HG03139 (cell line): ENCODE measurements around the gene AFM.
A peak's percentile ranks its signal among the peaks of the same experiment; 100 is the strongest.

ENCODE experiments used
- ATAC-seq: cut with Tn5 transposase; IDR thresholded peaks from one replicate; pipeline ENCODE4 v1.9.1; 2021; ENCODE audit not compliant: unreplicated experiment

AFM gene

DNA sequence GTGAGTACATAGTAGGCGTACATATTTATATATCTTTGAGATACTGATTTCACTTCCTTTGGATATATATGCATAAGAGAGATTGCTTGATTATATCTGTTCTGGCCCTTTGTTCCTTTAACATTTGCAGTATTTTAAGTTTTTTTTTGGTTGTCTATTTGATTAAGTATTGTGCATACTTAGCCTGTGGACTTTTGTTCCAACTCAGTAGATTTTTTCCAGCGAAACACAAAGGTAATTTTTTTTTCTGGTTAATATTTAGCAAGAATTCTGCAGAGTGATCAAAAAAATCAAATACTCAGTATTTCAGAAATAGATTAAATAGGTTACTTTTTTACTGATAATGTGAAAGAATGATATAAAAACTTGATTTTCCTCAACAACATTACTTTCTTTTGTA is at the start of gene AFM:
Gene AFM, plus strand, starts transcription at position 388 of the 400 bp plus-strand sequence. CDS start 31 bp downstream, outside the sequence.
- ATAC-seq: no peak

- ATAC-seq: no peak
Measured at GRCh38 chr4:73431813-73432168, 49.8 kb upstream of the AFM start.

DNA sequence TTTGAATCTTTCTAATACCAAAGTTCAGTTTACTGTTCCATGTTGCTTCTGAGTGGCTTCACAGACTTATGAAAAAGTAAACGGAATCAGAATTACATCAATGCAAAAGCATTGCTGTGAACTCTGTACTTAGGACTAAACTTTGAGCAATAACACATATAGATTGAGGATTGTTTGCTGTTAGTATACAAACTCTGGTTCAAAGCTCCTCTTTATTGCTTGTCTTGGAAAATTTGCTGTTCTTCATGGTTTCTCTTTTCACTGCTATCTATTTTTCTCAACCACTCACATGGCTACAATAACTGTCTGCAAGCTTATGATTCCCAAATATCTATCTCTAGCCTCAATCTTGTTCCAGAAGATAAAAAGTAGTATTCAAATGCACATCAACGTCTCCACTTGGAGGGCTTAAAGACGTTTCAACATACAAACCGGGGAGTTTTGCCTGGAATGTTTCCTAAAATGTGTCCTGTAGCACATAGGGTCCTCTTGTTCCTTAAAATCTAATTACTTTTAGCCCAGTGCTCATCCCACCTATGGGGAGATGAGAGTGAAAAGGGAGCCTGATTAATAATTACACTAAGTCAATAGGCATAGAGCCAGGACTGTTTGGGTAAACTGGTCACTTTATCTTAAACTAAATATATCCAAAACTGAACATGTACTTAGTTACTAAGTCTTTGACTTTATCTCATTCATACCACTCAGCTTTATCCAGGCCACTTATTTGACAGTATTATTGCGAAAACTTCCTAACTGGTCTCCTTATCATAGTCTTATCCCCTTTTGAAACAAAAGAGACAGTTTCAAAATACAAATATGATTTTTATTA is 49.2 kb upstream of the AFM start:
- ATAC-seq: no peak

- no peak for ATAC-seq
Measured at GRCh38 chr4:73433140-73433539, 48.4 kb upstream of the AFM start.

- ATAC-seq: peak; percentile 58
Measured at GRCh38 chr4:73434311-73434710, 47.2 kb upstream of the AFM start.

DNA sequence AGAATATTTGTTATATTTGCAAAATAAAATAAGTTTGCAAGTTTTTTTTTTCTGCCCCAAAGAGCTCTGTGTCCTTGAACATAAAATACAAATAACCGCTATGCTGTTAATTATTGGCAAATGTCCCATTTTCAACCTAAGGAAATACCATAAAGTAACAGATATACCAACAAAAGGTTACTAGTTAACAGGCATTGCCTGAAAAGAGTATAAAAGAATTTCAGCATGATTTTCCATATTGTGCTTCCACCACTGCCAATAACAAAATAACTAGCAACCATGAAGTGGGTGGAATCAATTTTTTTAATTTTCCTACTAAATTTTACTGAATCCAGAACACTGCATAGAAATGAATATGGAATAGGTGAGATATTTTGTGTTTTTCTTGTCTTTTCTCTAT is 45.6 kb upstream of the AFM start, which contains the start of gene AFP:
Gene AFP, plus strand, starts transcription at position 238 of the 400 bp plus-strand sequence. Its CDS starts 42 bp downstream, at position 280.
- no peak for ATAC-seq

DNA sequence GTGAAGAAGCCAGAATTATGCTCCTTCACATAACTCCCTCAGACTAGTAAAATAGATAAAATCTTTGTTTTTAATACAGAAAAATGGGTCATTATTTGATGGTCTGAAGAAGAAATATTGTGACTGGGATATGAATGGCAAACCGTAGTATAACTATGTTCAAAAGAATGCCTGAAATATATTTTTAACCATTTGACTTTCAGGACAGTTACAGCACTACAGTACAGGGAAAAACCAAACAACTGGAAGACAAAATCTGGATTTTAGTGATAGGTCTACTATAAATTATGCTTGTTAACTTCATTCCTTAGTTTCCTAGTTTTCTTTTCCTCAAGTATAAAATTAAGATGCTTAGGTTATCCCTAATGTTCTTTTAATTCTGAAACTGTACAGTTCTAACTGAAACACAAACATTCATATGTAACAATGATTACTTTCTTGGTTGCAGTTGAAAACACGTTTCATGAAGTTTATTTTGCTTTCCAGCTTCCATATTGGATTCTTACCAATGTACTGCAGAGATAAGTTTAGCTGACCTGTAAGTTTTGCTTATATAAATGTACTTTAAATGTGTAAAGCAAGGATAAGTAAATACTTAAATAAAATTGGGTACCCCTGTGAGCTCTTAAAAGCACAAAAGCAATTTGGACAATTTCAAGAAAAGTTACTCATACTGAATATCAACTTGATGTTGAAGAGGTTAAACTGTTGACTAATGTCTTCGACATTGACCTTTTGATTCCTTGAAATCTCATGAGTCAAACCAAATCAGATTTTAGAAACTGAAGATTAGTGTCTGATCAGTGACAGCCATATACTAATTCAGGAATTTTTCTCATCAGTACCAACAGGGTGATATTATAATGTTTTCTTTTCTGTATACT is 44.6 kb upstream of the AFM start:
- ATAC-seq: no peak

DNA sequence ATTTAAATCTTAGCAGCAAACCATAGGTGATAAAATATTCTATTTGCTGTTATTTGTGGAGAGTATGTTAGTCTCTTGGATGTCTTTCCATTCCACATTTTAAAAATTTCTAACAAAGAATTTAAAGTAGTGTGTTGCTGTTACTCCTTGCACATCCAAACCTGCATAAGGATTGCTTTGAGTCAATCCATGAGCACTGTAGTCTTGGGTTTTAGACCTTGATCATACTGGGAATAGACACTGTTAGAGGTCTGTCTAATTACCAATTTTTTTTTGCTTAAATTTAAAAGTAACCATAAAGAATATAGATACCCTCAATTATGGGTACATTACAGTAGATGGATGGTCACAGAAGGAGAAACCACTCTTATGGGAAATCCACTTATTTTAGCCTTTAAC is 44.0 kb upstream of the AFM start:
- ATAC-seq: no peak

DNA sequence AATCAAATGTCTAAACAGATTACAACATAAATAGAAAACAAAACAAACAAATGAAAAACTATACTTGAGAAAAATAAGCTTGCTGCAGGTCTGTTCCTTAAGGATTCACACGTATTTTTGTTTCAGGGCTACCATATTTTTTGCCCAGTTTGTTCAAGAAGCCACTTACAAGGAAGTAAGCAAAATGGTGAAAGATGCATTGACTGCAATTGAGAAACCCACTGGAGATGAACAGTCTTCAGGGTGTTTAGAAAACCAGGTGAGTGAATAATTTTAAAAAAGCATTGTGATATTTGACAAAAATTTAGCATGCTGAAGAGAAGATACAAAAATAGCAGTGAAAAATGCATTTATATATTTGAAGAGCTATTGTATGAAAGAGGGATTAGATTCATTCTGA is 43.5 kb upstream of the AFM start:
- no peak for ATAC-seq

DNA sequence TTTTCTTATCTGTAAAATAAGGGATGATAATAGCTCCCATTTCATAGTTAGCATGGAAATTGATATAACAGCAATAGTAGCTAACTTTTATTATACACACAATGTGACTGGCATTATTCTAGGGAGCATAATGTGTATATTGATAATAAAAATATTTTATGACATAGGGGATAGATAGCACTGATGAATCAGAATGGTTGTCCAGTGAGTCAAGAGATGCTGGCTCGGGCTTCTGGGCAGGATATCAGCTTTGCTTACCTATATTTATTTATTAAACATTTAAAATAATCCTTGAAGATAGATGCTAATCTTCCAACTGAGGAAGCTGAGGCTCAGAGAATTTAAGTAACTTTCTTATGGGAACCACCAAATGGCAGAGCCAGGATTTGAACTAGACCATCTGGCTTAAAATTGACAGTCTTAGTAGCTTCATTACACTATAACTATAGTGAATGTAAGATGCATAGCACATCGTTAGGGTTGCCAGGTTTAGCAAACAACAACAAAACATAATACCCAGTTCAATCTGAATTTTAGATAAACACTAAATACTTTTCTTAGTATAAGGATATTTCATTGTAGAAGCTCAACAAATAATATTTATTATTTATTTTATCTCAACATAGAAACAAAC is 42.8 kb upstream of the AFM start:
- no peak for ATAC-seq

- ATAC-seq: no peak
Measured at GRCh38 chr4:73439445-73439844, 42.1 kb upstream of the AFM start.

GRCh38 chr4:73439991-73440390 is 41.6 kb upstream of the AFM start:
- no peak for ATAC-seq

DNA sequence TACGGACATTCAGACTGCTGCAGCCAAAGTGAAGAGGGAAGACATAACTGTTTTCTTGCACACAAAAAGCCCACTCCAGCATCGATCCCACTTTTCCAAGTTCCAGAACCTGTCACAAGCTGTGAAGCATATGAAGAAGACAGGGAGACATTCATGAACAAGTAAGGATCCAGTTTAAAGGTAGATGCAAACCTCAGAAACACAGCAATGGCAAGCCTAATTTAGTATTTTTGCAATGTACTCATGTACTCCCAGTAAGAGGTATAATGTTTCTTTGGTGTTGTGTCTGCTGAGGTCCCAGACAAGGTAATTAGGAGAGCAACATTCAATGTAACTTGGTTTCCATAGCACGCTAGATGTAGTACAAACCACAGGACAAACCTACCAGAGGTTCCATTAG is 40.9 kb upstream of the AFM start:
- no peak for ATAC-seq

DNA sequence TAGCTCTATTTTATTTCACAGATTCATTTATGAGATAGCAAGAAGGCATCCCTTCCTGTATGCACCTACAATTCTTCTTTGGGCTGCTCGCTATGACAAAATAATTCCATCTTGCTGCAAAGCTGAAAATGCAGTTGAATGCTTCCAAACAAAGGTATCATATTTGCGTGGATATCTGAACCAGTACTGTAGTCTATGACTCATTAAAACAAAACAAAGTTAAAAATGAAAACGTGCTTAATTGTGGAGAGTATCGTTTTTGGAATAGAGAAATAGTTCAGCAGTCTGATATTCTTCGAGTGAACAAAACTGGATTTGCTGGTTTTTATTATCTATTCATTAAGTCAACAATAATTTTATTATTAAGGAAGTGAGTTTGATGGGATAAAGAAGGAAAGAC is 39.3 kb upstream of the AFM start:
- no peak for ATAC-seq

DNA sequence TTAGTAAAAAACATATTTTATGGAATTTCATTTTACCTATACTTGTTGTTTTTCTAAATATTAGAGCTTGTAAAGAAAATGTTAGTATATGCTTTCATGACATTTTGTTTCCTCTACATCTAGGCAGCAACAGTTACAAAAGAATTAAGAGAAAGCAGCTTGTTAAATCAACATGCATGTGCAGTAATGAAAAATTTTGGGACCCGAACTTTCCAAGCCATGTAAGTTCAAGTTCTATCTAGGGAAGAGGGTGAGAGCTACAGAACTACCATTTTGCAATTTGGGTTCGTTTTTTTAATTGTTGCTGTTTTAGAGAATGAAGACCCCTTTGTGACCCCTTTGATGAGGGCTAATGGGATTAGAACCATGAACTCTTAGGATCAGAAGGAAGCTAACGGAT is 38.3 kb upstream of the AFM start:
- no peak for ATAC-seq

GRCh38 chr4:73445383-73446335 is 35.9 kb upstream of the AFM start:
- no peak for ATAC-seq

DNA sequence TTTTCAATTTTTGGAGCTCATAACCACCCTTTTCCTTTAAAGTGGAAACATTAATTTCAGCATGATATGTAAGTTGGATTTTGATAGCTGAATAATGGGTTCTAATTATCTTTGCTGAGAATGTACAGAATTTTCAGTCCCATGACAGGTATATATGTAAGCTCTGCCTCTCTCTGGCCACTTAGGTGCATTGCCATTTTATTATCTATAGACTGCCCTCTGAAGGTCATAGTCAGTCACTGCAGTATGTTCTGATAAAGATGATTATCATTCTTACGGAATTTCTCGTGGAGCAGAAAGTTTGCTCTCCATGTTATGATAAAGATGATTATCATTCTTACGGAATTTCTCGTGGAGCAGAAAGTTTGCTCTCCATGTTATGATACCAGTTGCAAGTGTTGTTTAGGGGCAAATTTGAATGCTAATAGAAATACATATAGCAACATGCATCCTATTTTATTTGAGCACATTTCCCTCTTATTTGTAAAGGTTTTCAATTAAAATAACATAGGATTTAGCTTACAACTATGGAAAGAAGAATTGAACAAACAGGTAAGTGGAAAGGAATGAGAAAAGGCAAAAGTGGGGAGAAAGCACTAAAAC is 35.1 kb upstream of the AFM start:
- ATAC-seq: peak; percentile 100

- ATAC-seq: no peak
Measured at GRCh38 chr4:73447671-73448070, 33.9 kb upstream of the AFM start.

- ATAC-seq: no peak
Measured at GRCh38 chr4:73448448-73449203, 32.9 kb upstream of the AFM start.
